GM19099 (cell line): ENCODE data around the gene KIF12.

Experiments used
- POLR2A ChIP-seq: IDR thresholded peaks from 3 replicates; pipeline ENCODE4 v1.6.1; 2011; ENCODE audit warnings: low read depth; ENCODE audit not compliant: insufficient read length; ENCODE audit errors: extremely low read depth

Gene KIF12

DNA sequence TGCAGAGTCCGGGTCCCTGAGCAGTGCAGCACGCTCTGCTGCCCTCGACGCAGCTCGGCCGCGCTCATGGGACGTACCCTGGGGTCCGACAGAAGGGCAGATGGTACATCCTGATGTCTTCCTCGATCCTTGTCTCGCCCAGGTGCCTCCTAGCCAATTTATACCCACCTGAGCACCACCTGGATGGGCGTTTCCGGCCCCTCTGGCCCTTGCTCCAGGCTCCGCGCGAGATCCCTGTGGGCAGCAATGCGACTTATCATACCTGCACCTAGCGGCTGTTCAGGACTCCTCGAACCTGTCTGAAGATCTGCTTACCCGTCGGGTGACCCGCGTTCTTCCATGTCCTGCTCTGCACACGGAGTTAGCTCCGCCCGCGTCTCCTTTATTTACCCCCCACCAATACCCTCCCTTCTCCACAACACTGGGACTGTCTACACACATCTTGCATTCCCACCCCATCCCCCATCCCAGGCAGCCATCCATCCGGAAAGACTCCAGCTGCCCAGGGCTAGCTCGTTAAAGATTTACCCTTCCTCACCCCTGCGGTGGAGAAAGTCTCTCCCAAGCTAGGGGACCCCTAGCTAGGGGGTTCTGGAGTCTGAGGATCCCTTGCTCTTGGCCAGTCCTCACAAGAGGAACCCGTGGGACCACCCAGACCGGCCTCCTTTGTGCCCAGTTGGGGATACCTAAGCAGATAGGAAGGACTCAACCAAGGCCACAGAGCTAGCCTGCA lies at the start of gene KIF12:
TSS of gene KIF12 (minus strand) at position 357 of the 733 bp plus-strand sequence. CDS start at position 341, 16 bp downstream.
- no peak for TF ChIP-seq POLR2A

DNA sequence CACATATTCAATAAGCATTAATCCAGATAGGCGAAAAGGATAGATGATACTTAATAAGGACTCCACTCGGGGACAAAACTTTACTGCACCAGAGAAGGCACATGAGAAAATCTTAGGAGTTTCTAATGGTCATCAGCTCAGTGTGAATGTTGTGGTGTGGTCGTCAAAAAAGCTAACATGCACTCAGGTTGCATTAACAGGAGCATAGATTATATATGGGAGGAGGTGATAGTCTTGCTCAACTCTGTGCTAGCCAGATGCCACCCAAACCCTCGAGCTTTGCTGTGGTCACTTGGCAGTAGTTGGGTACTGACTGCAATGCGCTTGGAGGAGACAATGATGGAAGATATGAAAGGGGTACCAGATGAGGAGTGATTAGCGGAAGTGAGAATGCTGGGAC lies 47.6 kb upstream of the KIF12 start:
- TF ChIP-seq POLR2A: no peak

DNA sequence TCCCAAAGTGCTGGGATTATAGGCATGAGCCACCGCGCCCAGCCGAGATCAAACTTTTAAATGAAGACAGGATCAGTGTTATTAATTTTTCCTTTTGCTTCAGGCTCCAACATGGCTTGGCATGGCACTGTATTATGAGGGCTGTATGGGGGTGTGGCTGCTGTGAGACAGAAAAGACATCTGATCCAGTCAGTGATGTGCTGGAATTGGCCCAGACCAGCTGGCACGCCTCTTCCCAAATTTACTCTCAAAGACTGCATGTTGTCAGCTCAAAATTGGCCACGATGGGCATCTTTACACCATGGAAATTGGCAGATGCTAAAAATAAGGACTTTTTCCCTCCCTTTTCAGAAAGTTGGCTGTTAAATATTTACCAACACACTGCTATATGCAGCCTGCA lies 44.1 kb upstream of the KIF12 start:
- TF ChIP-seq POLR2A: no peak

DNA sequence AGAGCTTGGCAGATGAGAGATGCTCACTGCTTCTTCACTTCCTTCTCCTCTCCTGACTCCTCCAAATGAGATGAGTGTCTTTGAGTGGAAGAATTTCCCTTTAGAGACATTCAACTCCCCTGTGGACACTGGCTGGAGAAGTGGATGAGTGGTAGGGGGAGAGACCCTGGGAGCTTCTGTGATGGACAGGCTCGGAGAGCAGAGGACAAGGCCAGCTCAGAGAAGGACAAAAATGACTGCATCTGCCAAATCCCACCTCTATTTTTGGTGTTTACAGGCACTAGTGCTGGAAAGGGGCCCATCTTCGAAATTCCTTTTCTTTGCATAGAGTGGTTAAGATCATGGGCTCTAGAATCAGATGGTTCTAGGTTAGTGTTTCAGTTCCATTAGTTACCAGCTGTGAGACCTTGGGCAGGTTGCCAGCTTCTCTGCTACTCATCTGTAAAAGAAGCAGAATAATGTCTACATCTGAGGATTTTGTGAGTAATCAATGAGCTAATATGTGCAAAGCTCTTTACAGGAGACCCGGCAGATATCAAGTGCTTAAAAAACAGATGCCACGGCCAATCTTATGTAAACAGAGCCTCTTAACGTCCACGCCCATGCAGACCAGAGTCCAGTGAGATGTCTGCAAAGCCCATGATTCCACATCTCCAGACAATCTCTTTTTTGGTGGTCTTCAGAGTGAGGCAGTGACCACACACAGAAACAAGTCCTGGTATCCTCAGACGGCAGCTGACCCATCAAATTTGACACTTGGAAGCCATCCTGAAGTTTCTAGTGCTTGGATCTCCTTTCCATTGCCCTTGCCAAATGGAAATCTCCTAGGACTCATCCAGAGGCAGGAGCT lies 42.7 kb upstream of the KIF12 start:
- no peak for TF ChIP-seq POLR2A

DNA sequence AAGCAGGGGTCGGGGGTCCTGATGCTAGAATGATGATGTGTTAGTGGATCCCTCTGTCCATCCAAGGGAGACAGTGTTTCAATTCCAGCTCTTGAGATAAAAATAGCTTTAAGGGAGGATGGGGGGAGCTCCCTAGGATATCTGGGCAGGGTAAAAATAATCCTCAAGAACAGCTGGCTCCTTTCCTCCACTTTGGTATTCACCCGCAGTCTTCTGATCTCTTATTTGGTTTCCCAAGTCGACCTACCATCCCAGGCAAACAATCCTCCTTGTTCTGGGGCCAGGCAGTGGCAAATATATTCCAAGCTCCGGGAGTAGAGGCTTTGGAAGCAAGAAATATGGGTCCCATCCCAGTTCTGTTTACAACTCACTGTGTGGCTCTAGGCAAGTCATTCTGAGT lies 41.8 kb upstream of the KIF12 start:
- TF ChIP-seq POLR2A: no peak

DNA sequence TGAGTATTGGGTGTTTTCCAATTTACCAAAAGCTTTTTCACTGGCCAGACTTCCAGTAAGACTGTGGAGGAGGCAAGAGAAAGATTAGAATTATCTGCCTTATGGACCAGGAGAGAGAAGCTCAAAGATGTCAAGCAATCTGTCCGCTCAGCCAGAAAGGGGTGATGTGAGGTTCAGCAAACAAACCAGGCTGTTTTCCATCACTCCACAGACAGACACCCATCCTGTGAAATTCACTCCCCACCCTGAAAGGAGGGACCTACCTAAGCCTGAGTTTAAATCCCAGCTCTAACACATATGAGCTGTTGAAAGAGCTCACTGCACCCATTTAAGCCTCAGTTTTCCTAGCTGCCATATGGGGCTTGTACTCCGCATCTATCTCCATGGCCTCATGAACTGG lies 41.3 kb upstream of the KIF12 start:
- TF ChIP-seq POLR2A: no peak

DNA sequence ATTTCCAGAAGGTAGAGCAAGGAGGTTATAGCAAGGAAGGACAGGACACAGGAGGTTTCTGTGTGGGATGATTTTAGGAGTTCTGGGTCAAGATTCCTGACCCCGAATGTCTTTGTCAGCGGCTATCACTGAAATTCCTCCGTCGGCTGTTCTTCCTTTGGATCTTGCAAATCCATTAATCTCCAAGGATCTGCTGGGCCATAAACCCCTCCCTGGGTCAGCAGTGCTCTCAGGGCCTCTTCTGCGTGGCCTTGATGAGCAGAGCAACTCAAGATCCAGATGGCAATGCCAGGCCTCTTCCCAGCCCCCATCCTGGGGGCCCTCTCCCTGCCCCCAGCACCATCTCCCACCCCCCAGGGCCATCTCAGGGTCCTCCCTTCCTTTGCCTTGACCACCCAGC lies 40.0 kb upstream of the KIF12 start:
- TF ChIP-seq POLR2A: no peak

DNA sequence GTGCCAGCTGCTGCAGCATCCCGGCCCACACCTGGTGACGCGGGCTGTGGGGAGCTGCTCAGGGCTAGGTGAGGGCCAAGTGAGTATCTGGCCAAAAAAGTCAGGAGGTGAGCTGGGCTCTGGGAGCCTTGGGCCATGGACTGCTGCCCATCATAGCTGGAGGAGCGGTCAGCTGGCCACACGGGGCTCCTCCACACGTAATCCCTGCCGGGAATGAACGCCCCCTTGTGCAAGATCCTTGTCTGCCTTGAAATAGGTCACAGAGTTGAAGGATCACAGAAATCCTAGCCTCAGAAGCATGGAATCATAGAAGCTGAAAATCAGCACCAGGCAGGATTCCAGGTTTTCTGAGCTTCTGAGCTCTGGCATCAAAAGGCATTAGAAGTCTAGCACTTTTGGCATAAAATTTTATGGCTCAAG lies 39.5 kb upstream of the KIF12 start:
- TF ChIP-seq POLR2A: no peak

DNA sequence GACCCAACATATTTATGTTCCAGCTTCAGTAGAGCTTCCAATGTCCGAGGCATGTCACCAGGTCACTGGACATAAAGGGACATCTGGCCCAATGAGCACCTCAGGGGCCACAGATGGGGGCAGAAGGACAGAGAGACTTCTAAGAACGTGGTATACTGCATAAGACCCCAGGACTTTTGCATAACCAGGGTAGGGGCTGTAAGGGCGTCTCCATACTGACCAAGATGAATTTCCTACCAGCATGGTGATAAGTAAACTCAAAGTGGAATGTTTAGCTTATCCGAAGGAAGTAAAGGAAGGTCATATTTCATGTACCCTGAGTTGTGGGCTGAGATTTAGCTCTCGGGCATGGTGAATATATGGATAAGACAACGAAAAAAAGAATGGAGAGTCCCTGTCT lies 38.7 kb upstream of the KIF12 start:
- no peak for TF ChIP-seq POLR2A

DNA sequence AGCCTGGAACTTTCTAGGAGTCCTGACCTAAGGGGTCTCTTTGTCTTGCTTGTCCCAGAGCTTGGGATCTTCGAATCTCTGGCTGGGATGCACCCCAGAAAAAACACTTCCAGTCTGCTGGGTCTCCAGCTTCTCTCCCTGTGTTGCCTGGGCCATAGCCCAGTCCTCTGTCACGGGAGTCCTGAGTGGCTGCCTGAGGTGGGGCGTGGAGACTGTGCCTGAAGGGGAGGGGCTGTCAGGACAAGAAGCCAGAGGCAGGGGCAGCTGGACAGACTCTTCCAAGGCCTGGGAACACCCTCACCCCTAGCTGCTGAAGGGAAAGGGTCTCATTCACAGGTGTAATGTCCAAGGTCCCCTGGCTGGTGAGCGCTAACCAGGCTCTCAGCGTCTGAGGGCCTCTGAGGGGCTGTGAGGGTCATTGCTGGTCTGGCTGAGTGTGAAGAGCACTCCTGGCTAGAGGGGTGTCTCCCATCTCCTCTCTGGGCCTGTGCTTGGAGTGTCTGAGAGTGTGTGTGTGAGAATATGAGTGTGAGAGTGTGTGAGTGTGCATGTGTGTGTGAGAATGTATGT lies 35.8 kb upstream of the KIF12 start:
- no peak for TF ChIP-seq POLR2A

DNA sequence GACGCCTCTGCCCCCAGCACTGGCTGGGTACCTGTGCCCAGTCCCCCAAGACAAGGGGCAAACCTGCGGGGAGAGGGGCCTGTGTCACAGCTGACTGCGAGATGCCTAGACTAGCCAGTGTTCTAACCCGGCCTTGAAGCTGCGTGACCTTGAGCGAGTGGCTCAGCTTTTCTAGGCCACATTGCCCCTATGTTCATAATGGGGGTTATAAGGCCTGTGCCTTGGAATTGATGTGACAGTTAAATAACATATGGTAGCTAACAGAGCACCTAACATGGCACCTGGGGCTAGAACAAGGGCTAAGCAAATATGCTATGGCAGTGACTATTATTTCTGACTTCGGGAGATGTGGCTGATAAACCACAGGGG lies 33.4 kb upstream of the KIF12 start:
- no peak for TF ChIP-seq POLR2A

DNA sequence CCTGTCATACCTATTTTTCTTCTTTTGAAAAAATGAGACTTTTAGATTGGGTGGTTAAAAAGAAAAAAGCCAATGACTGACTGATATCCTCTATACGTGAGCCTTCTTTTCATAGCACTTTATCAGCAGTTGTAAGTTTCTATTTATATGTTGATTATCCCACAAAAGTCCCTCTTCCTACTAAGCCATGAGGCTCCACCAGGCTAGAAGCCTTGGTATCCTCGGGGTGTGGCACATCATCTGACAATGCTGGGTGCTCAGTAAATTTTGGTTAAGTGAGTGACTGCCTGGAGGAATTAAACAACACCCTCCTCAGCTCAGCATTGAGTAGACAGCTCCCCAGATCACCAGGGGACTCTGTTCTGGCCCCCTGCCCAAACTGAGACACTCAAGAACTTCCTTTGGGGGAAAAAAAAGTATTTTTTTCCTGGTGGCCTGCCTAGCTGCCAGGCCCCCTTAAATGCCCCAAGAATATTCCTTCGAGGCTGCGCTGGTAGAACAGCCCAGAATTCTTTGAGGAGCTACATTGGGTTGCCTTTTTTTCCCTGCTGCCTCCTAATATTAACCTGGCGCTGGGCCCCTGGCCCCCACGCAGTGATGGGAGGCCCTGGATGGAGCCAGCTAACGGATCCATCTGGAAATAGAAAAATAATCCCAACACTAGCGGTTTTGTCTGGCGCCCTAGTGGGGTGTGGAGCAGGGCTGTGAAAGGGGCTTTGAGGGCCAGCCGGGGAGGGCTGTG lies 32.9 kb upstream of the KIF12 start:
- TF ChIP-seq POLR2A: no peak

DNA sequence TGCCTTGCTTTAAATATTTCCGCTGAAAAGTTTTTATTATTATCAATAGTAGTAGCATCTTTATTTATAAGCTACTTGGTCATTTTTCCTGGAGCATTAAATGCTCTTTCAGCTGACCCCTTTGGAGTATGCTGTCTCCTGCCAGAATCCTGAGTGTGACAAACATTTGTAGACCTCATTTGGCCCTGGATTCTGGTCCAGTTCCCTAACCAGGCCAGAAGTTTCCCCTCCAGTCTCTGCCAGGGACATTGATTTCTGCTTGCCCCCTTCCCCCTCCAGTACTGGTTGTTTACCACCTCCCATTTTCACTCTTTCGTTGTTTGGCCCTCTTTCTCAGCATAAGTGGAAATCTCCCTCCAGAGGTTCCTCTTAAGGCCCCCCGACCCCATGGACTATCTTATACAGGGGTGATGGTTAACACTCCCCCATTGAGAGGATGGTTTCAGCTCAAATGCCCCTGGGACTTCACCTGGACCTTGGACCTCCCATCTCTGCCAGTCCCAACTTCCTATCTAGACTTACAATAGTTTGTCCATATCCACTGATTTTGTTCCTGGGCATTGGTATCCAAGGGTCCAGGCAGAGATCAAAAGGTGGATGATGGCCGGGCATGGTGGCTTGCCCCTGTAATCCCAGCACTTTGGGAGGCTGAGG lies 31.7 kb upstream of the KIF12 start:
- TF ChIP-seq POLR2A: no peak

DNA sequence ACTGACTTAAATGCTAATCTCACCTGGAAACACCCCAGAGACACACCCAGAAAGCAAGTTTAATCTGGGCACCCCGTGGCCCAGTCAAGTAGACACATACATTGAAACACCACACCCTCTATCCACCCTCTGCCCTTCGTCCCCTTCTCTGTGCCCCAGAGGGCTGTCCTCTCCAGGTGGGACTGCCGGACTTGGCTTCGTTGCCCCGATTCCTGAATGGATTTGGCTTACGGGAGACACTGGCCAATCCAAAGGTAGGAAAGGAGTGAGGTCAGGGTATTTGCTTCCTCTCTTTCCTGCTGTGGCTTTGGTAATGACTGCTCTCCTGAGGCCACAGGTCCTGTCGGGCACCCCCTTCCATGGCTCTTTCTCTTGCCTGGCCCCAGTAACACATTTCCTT lies 31.0 kb upstream of the KIF12 start:
- no peak for TF ChIP-seq POLR2A

DNA sequence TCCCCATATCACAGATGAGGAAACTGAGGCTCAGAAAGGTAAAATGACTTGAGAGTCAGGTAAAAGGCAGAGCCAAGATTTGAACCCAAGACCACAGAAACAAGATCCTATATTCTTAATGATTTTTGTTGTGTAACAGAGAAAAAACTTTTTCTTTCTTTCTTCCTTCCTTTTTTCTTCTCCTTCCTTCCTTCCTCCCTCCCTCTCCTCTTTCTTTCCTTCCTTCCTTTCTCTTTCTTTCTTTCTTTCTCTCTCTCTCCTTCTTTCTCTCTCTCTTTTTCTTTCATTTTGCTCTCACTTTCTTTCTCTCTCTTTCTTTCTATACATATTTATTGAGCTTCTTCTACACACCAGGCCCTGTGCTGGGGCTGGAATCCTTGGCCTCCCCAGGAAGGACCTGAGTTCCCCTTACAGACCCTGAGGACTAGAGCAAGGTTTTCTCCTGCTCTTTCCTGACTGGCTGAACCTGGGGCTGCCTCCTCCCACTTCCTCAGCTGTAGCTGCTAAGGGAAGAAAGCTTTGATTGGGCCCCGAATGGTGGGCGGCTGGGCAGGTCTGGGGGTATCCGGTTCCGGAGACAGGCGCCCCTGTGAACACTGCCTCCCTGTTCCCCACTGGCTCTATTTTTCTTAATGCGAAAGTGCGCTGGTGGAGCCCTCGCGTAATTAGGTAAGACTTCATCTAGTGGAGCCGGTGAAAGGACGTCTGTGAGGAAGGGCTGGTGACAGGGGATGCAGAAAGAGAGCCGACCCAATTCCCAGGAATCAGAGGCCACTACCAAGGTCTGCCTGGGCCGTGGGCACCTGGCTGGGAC lies 27.4 kb upstream of the KIF12 start:
- no peak for TF ChIP-seq POLR2A
